ENCODE measurements around the gene PHLDB2. TPM values are rescaled to one million over a fixed set of nuclear protein-coding genes. Genes with fewer than 3 reads are reported as not detected.

Gene PHLDB2
- total RNA-seq, 1 donor from 2014 or later, result 43.5 TPM

DNA sequence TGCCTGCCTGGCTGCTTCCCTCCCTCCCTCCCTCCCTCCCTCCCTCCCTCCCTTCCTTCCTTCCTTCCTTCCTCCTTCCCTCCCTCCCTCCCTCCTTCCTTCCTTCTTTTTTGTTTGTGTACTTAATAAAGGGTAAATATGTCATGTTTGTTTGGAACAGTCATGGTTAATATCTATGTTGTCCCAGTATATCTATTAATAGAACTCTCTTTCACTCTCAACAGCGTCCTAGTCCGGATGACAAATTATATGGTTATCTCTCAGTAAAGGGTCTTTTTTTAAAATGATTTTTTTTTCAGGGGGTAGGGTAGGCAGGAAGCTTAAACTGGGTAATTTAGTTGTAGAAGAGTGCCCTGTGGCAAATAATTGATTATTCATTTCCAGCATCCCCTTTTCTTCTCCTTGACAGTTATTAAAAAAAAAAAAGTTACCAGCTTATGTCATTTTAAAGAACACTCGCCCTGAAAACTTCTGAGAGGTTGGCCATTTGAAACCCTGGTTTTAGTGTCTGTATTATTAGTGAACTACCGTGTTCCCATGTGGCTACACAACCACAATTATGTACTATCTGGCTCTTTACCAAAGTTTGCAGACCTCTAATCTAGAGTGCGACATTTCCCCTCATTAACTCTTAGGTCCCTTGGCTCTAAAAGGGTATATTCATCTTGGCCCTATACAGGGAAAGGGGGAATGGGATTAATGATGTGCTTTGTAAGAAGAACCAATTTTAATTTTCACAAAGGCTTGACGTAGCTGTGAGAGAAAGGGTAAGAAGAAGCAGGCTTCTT, 153.3 kb downstream of the PHLDB2 start:
- no peaks in the 10 kb centered on the region for H3K36me3 Mint-ChIP-seq

DNA sequence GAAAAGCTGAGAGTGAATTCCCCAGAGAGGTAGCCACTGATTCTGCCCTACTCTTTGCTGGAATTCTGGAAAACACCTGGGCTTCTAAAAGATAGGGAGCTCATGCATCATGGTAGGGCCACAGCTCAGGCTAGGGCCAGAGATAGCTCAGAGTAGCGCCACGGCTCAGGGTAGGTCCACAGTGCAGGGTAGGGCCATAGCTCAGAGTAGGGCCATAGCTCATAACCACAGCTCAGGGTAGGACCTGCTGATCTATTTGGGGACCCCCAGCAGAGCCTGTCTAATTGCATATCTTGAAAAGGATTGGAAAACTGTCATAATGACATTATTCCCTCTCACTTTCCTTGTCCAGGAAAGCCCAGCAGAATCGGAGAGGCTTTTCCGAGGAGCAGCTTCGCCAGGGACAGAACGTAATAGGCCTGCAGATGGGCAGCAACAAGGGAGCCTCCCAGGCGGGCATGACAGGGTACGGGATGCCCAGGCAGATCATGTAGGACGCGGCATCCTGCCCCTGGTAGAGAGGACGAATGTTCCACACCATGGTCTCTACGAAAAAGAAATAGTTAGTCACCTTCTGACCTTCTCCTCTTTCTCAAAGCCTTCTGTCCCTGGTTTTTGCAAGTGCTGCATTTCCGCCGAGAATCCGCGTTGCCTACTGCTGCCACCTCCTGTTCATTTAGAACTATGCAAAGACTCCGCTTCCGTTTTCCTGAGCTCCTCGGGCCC, 154.2 kb downstream of the PHLDB2 start:
- DNase-seq (ENCODE audit: extremely low spot score, unreplicated experiment), result no peak
- Mint-ChIP-seq H3K27me3 (no peaks in the 10 kb centered on the region), H3K27ac (no peak overlapping the region), H3K36me3 (no peaks in the 10 kb centered on the region), H3K4me3 (no peak overlapping the region), H3K4me1 (ENCODE audit: unreplicated experiment) (peaks cover 23% of the 10 kb centered on the region), H3K9me3 (peaks cover 4% of the 10 kb centered on the region)
- TF ChIP-seq CTCF (conservative IDR thresholded peaks at IDR 0.05), result peak; percentile 82

More for the DNA sequence above, 153.3 kb downstream of the PHLDB2 start:
- no peaks in the 10 kb centered on the region for H3K27me3 Mint-ChIP-seq
- no peak overlapping the region for H3K27ac Mint-ChIP-seq
- DNase-seq (ENCODE audit: extremely low spot score, unreplicated experiment), result no peak
- peaks cover 23% of the 10 kb centered on the region for H3K4me1 Mint-ChIP-seq (ENCODE audit: unreplicated experiment)
- peaks cover 4% of the 10 kb centered on the region for H3K9me3 Mint-ChIP-seq
- no peak for TF ChIP-seq CTCF (conservative IDR thresholded peaks at IDR 0.05)
- H3K4me3 Mint-ChIP-seq, result no peak overlapping the region

DNA sequence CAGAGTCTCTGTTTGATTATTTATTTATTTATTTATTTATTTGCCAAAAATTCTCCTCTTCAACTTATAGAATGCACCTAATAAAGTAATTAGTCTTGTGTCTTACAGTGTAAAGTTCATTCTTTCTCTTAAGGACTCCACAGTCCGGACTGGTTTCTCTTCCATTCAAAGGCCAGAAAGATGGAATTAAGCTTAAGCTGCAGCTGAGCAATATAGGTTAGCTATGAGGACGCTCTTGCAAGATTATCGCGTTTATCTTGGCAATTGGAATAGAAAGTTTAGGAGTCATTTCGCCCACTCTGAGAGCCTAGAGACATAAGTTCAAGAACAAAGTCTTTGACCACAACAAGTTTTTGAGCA, 154.7 kb downstream of the PHLDB2 start:
- H3K4me3 Mint-ChIP-seq, result no peak overlapping the region
- H3K27ac Mint-ChIP-seq, result no peak overlapping the region
- TF ChIP-seq CTCF (conservative IDR thresholded peaks at IDR 0.05), result peak; percentile 15
- peaks cover 23% of the 10 kb centered on the region for H3K4me1 Mint-ChIP-seq (ENCODE audit: unreplicated experiment)
- H3K27me3 Mint-ChIP-seq, result no peaks in the 10 kb centered on the region
- no peaks in the 10 kb centered on the region for H3K36me3 Mint-ChIP-seq
- no peak for DNase-seq (ENCODE audit: extremely low spot score, unreplicated experiment)
- H3K9me3 Mint-ChIP-seq, result peaks cover 2% of the 10 kb centered on the region

DNA sequence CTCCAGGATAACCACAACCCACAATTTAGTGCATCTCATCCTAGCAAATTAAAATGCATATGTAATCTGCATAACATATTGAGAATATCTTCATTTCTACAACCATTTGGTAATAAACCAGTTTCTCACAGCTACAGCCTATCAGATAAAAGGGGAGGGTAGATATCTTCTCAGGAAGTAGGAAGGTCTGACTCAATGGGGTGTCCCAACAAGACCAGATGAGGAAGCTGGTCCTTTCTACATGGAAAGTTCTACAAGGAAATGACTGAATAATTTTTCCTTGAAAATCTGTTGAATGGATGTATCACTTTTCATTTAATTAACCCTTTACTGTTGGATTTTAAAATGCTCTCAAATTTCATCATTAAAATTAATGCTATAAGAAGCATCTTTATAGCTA, 158.0 kb downstream of the PHLDB2 start:
- peaks cover 6% of the 10 kb centered on the region for H3K9me3 Mint-ChIP-seq
- TF ChIP-seq CTCF (conservative IDR thresholded peaks at IDR 0.05), result no peak
- no peak overlapping the region for H3K4me3 Mint-ChIP-seq
- no peaks in the 10 kb centered on the region for H3K27me3 Mint-ChIP-seq
- no peak for DNase-seq (ENCODE audit: extremely low spot score, unreplicated experiment)
- no peak overlapping the region for H3K27ac Mint-ChIP-seq
- peaks cover 18% of the 10 kb centered on the region for H3K4me1 Mint-ChIP-seq (ENCODE audit: unreplicated experiment)
- H3K36me3 Mint-ChIP-seq, result no peaks in the 10 kb centered on the region

DNA sequence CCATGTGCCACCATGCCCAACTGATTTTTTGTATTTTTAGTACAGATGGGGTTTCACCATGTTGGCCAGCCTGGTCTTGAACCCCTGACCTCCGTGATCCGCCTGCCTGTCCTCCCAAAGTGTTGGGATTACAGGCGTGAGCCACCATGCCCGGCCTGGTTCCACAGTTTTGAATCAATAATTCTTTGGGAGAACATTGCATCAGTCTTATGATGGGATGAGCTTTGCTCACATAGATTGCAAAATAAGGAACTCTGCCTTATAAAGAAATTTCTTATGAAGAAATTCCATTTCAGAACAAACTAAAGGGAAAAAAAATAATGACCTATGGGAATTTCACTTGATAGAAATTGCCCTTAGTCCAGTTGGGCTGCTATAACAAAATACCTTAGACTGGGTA, 159.6 kb downstream of the PHLDB2 start:
- no peak overlapping the region for H3K27ac Mint-ChIP-seq
- peaks cover 9% of the 10 kb centered on the region for H3K4me1 Mint-ChIP-seq (ENCODE audit: unreplicated experiment)
- peaks cover 11% of the 10 kb centered on the region for H3K9me3 Mint-ChIP-seq
- H3K27me3 Mint-ChIP-seq, result no peaks in the 10 kb centered on the region
- DNase-seq (ENCODE audit: extremely low spot score, unreplicated experiment), result no peak
- no peak overlapping the region for H3K4me3 Mint-ChIP-seq
- H3K36me3 Mint-ChIP-seq, result peaks cover 3% of the 10 kb centered on the region
- TF ChIP-seq CTCF (conservative IDR thresholded peaks at IDR 0.05), result no peak

Data from type B pancreatic cell (in vitro differentiated cells).